Stimulated activated CD4-positive, alpha-beta T cell treated with anti-CD3 and anti-CD28 coated beads, TNF-alpha, amount 100 ng/mL, for 48 hours (primary cell): Measurements from ENCODE around the gene DYSF.
"Not testable (repeated sequence)": the region's sequence is repeated elsewhere in the genome, so short reads cannot be mapped to it uniquely, and the experiment has no call there.

Experiments used
- DNase-seq, 3 donors: peaks; one replicate each; pipeline ENCODE4 v3.0.0-alpha.2; 2020; ENCODE audit warnings: low read depth in 3 of 3

DYSF gene

DNA sequence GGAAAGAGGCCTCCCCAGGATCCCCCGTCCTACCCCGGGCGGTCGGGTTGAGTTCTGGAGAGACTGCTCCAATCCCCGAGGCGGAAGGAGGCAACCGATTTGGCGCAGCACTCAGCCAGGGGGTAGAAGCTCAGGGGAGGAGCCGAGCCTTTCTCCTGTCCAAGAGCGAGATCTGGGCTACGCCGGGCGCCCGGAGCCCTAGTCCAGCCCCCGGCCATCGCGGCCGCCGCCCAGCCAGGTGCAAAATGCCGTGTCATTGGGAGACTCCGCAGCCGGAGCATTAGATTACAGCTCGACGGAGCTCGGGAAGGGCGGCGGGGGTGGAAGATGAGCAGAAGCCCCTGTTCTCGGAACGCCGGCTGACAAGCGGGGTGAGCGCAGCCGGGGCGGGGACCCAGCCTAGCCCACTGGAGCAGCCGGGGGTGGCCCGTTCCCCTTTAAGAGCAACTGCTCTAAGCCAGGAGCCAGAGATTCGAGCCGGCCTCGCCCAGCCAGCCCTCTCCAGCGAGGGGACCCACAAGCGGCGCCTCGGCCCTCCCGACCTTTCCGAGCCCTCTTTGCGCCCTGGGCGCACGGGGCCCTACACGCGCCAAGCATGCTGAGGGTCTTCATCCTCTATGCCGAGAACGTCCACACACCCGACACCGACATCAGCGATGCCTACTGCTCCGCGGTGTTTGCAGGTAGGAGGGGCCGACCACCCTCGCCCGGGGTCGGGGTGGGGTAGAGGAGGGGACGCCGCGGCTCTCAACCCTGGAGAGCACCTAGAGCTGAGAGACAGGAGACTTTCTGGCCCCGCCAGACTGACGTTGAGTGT lies at the start of gene DYSF:
Gene DYSF, plus strand, starts transcription at position 158 of the 817 bp plus-strand sequence.
- no peak for DNase-seq

DNA sequence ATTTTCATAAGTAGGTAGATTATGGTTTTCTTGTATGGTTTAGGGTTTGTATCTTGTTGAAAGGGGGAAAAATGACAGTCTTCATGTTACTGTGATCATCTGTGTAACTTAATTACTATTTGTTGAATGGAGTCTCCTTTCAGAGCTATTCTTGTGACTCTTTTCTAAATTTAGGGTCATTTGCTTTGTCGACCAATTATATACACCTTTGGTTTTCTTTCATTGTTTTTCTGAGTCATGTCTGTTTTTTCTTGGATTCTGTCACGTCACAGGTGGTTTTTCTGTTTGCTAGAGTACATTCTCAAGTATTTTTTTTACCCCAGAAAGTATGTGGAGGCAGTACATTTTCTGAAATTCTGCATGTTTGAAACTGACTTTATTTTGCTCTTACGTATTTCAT lies 43.8 kb upstream of the DYSF start:
- DNase-seq: no peak

DNA sequence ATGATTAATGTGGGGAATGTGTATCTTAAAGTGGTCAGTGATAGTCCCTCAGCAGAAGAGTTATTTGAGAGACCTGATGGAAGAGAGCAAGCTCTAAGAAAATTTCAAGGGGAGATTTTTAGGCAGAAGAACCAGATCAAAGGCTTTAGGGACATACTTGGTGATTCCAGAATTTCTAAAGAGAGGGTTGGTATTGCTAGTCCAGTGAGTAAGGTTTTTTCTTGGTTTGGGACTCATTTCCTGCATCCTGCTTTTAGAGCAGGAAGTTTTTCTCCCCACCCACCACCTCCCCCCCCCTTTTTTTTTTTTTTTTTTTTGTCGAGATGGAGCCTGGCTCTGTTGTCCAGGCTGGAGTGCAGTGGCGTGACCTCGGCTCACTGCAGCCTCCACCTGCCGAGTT lies 42.7 kb upstream of the DYSF start:
- DNase-seq: no peak

DNA sequence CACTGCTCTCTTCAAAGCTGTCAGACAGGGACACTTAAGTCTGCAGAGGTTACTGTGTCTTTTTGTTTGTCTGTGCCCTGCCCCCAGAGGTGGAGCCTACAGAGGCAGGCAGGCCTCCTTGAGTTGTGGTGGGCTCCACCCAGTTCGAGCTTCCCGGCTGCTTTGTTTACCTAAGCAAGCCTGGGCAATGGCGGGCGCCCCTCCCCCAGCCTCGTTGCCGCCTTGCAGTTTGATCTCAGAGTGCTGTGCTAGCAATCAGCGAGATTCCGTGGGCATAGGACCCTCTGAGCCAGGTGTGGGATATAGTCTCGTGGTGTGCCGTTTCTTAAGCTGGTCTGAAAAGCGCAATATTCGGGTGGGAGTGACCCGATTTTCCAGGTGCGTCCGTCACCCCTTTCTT lies 36.5 kb upstream of the DYSF start:
- DNase-seq: peak in 1 of 3 donors; percentile 5

DNA sequence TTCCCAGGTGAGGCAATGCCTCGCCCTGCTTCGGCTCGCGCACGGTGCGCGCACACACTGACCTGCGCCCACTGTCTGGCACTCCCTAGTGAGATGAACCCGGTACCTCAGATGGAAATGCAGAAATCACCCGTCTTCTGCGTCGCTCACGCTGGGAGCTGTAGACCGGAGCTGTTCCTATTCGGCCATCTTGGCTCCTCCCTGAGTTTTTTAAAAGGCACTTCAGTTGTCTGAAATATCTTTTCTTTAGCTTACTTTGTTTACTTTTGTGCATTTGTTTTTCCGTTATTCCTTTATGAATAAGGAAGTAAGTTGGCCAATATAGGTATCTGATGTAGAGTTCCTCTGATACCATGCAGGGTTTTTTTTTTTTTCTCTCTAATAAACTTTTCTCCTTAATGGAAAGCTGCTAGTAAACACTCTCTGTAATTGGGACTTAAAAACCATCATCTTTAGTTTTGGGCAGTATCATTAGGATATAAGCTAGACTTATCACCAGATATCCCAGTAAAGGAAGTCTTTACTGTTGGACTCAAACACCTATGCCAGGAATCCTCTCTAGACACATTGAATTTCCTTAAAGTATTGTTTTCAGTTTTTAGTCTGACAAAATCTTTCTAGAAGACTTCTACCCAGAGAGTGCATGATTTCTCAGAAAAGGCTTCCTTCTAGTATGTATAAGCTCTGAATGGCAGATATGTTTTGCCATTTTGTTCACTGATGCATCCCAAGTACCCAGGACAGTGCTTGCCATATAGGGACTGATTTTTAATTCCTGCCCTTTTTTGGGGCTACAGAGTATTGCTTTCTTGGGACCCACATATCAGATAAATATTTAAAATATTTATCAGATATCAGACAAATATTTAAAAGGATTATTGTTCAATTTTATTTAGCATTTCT lies 35.8 kb upstream of the DYSF start:
- no peak for DNase-seq

DNA sequence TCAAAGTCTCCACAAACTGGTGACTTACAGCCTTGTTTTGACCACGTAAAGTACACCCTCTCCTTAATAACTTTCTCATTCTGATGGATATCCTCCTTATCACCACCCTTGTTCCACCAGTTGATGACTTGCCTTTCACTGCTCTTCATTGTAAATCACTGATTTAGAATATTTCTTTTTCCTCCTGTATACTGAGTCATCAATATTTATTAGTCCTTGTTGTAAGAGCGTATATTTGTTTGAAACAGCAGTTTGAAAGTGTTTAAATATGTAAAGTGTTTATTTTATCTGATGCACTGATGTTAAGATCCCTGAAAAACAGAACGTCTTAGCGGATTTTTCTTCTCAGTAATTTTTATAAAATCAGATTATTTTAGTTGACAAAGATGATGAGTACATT lies 34.2 kb upstream of the DYSF start:
- no peak for DNase-seq

DNA sequence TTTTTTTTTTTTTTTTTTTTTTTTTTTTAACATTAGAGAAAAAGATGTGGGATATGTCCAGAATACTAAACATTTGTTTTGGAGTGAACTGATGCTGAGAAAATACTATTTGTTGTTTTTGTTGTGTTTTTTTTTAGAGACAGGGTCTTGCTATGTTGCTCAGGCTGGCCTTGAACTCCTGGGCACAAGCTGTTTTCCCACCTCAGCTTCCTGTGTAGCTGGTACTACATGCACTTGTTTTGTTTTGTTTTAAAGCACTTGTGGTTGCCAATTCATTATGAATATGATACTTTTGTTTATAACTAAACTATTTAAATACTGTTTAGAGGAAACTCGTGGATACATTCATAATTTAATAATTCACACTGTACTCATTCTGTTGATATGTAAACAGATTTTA lies 33.4 kb upstream of the DYSF start:
- DNase-seq: no peak

DNA sequence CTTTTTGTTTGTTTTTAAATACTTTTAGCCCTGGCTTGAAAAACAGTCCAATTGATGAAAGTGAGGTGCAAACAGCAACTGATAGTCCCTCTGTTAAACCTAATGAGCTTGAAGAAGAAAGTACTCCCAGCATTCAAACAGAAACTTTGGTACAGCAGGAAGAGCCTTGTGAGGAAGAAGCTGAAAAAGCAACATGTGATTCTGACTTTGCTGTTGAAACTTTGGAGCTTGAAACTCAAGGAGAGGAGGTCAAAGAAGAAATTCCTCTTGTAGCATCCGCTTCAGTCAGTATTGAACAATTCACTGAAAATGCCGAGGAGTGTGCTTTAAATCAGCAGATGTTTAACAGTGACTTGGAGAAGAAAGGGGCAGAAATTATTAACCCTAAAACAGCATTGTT lies 30.6 kb upstream of the DYSF start:
- no peak for DNase-seq

DNA sequence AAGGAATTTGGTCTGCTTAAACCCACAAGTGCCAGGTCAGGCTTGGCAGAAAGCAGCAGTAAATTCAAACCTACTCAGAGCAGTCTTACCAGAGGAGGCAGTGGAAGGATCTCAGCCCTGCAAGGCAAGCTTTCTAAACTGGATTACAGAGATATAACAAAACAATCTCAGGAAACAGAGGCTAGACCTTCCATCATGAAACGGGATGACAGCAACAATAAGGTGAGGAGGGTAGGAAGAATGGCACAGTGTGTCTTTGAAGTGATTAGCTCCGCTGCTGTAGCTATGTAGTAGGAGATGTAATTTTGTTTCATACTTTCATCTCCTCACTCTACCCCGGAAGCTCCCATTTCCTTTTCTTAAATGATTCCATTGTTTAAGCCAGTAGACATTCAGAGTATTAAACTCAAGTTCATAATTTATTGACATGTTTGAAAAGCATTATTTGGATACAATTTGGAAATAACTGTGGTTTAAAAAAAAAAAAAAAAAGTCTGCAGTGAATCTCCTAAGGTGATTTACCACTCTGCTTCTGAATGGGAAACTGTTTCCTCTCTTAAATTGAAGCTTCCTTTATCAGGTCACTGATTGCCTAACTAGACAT lies 29.4 kb upstream of the DYSF start:
- no peak for DNase-seq

DNA sequence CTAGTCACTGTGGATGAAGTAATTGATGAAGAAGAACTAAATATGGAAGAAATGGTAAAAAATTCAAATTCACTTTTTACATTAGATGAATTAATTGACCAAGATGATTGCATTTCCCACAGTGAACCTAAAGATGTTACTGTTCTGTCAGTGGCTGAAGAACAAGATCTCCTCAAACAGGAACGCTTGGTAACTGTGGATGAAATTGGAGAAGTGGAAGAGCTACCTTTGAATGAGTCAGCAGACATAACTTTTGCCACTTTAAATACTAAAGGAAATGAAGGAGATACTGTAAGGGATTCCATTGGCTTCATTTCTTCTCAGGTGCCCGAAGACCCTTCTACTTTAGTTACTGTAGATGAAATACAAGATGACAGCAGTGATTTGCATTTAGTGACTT lies 26.6 kb upstream of the DYSF start:
- no peak for DNase-seq

DNA sequence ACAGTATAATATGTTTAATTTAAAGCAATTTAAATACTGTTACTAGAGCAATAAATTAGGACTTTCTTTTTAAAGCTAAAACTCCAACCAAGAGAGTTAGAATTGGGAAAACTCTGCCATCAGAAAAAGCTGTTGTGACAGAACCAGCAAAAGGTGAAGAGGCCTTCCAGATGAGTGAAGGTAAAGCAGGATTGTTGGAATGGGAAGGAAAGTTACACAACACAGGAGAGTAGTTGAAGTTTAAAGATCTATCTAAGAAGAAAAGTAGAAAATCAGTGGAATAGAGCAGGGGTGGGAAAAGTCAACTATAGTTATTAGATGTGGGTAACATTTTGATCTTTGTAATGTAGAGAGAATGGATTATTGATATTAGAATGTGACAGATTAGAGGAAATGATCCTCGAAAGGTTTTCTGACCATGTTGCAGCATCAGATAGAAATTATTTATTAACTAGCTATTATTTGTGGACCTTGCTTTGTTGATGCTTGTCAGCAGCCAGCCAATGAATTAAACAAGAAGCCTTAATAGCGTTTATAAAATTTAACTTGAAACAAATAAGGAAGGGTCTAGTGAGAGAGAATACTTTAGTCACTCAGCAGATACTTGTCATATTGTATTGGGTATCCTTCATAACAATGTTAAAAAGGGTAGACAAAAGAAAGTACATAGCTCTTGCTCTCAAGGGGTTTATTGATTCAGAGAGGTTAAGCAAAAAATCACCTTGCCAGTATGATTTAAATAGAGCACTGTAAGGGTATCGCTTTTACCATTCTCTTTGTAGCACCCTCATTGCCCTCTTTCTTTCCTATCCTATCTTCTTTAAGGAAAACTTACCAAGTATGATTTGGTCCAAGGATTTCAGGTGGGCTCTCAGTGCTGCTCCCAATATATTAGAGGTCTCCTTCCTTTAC lies 24.6 kb upstream of the DYSF start:
- DNase-seq: no peak

DNA sequence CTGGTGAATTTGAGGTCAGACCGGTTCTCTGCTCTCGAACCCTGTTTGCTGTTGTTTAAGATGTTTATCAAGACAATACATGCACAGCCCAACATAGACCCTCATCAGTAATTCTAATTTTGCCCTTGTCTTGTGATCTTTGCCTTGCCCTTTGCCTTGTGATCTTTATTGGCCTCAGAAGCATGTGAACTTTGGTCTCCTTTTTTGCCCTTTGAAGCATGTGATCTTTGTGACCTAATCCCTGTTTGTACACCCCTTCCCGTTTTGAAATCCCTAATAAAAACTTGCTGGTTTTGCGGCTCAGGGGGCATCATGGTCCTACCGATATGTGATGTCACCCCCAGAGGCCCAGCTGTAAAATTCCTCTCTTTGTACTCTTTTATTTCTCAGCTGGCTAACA lies 8.2 kb upstream of the DYSF start:
- DNase-seq: not testable (repeated sequence)

DNA sequence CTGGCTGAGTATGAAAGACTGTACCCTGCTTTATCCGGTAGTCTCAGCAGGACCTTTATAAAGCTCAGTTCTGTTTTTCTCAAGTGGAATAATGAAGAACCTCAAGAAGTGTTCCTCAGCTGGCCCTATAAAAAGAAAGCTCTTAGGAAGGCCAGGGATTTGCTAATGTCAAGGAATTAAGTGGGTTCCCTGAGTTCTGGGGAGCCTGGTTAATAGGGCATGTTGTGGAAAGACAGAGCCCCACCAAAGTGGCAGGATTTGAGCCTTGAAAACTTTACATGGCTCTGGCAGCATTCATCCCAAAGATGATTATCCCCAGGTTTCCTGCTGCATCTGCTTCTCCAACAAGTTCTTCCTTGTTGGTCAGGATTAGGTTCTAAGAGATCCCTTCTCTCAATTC lies 6.9 kb upstream of the DYSF start:
- no peak for DNase-seq

DNA sequence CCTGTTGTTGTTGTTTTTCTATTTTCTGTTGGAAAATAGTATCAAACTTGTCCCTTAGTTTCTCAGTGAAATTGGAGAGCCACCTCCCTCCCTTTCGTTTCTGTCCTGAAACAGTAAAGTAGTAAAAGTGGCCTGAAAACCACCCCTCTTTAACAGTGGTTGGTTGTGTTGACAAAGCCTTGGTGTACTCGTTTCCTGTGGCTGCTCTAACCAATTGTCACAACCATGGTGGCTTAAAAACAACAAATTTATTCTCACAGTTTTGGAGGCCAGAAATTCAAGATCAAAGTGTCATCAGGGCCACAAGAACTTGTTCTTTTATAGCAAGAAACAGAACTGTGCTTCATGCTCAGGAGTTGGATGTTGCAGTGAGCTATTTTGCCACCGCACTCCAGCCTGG lies 4.0 kb upstream of the DYSF start:
- no peak for DNase-seq

DNA sequence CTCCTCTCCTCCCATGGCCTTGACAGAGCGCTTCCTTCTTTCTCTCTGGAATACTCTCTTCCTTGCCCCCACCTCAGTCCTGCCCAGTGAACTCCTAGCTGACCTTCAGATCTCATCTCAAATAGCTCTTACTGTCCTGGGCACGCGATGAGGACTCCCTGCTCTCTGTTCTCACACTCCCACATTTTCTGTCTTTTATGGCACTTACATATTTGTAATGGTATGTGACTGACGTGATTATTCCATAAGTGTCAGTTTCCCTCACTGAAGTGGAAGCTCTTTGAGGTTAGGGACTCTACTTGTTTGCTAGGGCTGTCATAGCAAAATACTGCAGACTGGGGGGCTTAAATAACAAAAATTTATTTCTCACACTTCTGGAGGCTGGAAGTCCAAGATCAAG lies 1.7 kb upstream of the DYSF start:
- no peak for DNase-seq

DNA sequence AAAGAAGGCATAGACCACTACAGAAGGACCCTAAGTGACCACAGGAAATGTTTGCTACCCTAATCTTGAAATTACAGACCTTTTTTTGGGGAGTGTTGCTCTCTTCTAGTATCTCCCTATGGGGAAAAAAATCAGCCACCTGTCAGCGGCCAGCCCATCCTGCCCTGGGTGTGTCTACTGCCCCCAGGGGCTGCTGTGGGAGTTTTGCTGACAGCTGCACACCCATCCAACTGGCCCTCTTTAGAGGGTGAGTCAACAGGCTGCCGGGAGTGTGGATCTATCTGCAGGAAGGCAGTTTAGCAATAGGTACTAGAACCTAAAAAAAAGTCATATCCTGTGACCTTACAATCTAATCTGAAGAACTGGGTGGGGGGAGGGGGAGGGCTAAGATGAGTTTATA lies 796 bp upstream of the DYSF start:
- peak in 1 of 3 donors; percentile 19 for DNase-seq

DNA sequence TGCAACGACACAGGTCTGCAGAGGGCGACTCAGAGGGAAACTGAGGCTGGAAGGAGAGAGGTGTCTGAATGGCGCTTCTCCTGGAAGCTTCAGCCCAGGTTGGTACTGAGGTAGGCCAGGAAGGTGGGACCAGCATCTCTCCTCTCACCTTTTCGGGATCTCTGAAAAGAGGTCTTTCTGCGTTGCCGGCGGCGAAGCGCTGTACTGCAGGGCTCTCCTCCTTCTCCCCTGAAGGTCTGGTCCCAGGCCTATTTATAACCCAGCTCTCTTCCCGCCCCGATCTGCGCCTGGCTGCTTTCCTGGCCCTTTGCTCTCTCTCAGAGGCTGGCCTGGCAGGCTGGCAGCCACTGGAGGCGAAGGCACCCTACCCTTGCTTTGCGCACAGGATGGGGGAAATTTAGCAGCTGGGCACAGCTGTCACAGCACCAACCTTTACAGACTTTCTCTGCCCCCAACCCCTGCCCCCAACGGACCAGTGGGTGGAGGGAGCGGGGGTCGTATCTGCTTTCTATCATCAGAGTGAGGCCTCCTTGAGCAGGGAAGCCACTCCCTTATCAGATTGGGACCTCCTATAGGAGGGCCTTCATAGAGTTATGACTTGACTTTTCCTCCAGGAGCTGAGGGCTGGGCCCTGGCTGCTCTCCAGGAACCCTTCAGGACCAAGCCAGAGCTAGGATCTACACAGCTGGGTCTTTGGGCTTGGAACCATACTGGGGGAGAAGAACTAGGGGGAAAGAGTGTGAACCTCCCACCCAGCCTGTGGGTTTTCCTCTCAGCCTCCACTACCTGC lies 1.1 kb downstream of the DYSF start:
- DNase-seq: no peak

DNA sequence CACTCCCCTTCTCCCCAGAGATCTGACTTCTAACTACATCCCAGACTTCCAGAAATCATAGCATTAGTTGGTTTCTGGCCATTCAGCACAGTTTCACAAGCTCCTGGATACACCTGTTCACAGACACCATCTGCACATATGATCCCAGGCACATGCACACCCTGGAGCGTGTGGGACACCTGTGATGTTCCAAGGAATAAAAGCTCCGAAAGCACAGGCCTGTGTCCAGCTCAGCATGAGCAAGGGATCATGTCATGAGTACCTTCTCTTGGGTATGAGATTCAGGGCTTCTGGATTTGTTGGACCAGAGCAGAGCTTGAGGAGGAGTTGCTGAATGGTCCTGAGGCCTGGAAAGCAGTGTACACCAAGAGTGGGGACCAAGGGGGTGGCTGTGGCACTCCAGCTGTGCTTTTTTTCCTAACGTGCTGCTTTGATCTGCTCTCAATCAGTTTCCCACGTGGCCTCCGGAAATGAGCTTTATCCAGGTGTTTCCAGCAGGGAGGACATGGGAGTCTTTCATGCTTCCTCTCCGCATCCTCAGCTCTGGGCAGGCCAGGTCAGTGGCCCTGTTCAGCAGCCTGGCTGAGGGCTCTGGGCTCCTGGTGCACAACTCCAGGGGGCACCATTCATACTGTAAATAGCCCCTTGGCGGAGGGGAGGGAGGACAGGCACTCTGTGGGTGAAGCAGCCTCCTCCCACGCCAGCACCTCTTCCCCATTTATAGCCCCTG lies 1.8 kb downstream of the DYSF start:
- DNase-seq: no peak

DNA sequence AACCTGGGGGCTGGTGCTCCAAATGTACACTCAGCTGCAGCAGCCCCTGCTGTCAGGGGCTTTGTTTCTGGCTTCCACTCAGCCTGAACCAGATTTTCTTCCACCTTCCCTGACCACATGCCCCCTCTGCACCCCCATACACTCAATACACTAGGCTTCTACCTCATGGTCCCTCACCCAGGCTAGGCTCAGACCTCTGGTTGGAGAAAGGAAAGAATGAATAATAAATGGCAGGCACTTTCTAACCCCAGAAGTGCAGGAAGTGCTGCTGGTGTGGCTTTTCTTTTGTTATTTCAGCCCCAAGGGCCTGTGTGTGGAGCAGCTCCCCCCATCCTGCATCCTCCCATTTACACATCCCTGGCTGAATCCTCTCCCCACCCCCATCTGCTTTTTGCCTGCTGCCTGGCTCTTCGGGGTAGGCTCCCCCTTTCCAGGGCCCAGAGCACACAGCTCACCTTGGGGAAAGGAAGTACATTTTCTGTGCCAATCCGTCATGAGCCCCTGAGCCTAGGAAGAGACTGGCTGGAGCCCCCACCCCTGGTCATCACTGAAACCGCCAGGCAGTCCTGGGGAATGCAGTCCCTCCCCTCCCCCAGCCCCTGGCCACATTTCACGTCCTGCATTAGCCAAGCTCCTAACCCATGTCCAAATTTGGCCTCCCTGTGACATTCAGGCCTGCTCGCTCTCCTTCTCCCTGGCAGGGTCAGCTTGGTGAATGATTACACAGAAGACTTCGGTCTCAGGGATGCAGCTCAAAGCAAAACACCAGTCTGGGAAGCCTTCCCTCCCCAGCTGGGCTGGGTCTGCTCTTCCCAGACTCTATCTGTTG lies 2.6 kb downstream of the DYSF start:
- no peak for DNase-seq
